Neural progenitor cell (in vitro differentiated cells): Measurements from ENCODE around the gene HSDL2. TPM values are rescaled to one million over a fixed set of nuclear protein-coding genes. Genes with fewer than 3 reads are reported as not detected.
"Not testable (repeated sequence)": the region's sequence is repeated elsewhere in the genome, so short reads cannot be mapped to it uniquely, and the experiment has no call there.

Experiments
- DNase-seq: peaks from one replicate; pipeline ENCODE4 v3.0.0-alpha.2; 2016; ENCODE audit warnings: low spot score
- H2AFZ ChIP-seq: fragments of 200-600 bp; sonication (generic); replicated peaks from 2 replicates; pipeline ENCODE4 v1.6.1; 2016; ENCODE audit warnings: antibody characterized with exemption
- H3F3A ChIP-seq: fragments of 200-600 bp; sonication (generic); 2 replicates; pipeline ENCODE4 v1.6.1; 2016; ENCODE audit warnings: antibody characterized with exemption, low read depth
- H3K27ac ChIP-seq: fragments of 200-600 bp; sonication (generic); 2 replicates; pipeline ENCODE4 v1.5.1; 2016; ENCODE audit warnings: mild to moderate bottlenecking
- H3K27me3 ChIP-seq: fragments of 200-600 bp; sonication (generic); 2 replicates; pipeline ENCODE4 v1.6.1; 2016; ENCODE audit warnings: mild to moderate bottlenecking, moderate library complexity
- H3K36me3 ChIP-seq: fragments of 200-600 bp; sonication (generic); 2 replicates; pipeline ENCODE4 v1.5.1; 2016
- H3K4me1 ChIP-seq: fragments of 200-600 bp; sonication (generic); 2 replicates; pipeline ENCODE4 v1.6.1; 2016; ENCODE audit warnings: mixed run types
- H3K4me2 ChIP-seq: fragments of 200-600 bp; sonication (generic); 2 replicates; pipeline ENCODE4 v1.6.1; 2016
- H3K4me3 ChIP-seq: fragments of 200-600 bp; sonication (generic); 2 replicates; pipeline ENCODE4 v1.5.1; 2016
- H3K79me2 ChIP-seq: fragments of 200-600 bp; sonication (generic); 2 replicates; pipeline ENCODE4 v1.6.1; 2016; ENCODE audit warnings: low read depth
- H3K9ac ChIP-seq: fragments of 200-600 bp; sonication (generic); 2 replicates; pipeline ENCODE4 v1.6.1; 2016
- H3K9me3 ChIP-seq: fragments of 200-600 bp; sonication (generic); 2 replicates; pipeline ENCODE4 v1.5.1; 2016; ENCODE audit warnings: low read depth
- H4K20me1 ChIP-seq: fragments of 200-600 bp; sonication (generic); 2 replicates; pipeline ENCODE4 v1.6.1; 2016; ENCODE audit warnings: low read depth
- H3K27ac Mint-ChIP-seq: 3 replicates; pipeline ENCODE4 v1.8.0; 2021; ENCODE audit warnings: mixed read lengths
- H3K27me3 Mint-ChIP-seq: 2 replicates; pipeline ENCODE4 v1.8.0; 2022; ENCODE audit warnings: low read depth, mild to moderate bottlenecking, inconsistent platforms, moderate library complexity, mixed read lengths; ENCODE audit not compliant: insufficient read depth
- H3K36me3 Mint-ChIP-seq: 3 replicates; pipeline ENCODE4 v1.8.0; 2021; ENCODE audit warnings: mixed read lengths
- H3K4me1 Mint-ChIP-seq: 3 replicates; pipeline ENCODE4 v1.8.0; 2021; ENCODE audit warnings: mixed read lengths
- H3K4me3 Mint-ChIP-seq: 3 replicates; pipeline ENCODE4 v1.8.0; 2021; ENCODE audit warnings: mild to moderate bottlenecking, moderate library complexity, mixed read lengths
- H3K9me3 Mint-ChIP-seq: 3 replicates; pipeline ENCODE4 v1.8.0; 2020; ENCODE audit warnings: mixed read lengths
- EZH2 ChIP-seq: fragments of 200-600 bp; sonication (generic); IDR thresholded peaks from 2 replicates; pipeline ENCODE4 v1.6.1; 2017; ENCODE audit warnings: antibody characterized with exemption, mild to moderate bottlenecking, moderate library complexity
- EZH2phosphoT487 ChIP-seq: fragments of 200-600 bp; sonication (generic); IDR thresholded peaks from 2 replicates; pipeline ENCODE4 v1.6.1; 2017; ENCODE audit warnings: antibody characterized with exemption
- total RNA-seq: library from RNA; depleted of rRNA; stranded (reverse); fragments of >200 nt; gene quantifications from 2 replicates; pipeline ENCODE4 v1.2.3, GENCODE V29; 2015; ENCODE audit warnings: low replicate concordance
- TF ChIP-seq, protein P1 (sequence below): fragments of 200-600 bp; sonication (generic); IDR thresholded peaks from 2 replicates; pipeline ENCODE4 v1.5.1; 2017; ENCODE audit warnings: antibody characterized with exemption, mild to moderate bottlenecking

Gene HSDL2
- total RNA-seq, 1 donor from 2014 or later, result 23.8 TPM

DNA sequence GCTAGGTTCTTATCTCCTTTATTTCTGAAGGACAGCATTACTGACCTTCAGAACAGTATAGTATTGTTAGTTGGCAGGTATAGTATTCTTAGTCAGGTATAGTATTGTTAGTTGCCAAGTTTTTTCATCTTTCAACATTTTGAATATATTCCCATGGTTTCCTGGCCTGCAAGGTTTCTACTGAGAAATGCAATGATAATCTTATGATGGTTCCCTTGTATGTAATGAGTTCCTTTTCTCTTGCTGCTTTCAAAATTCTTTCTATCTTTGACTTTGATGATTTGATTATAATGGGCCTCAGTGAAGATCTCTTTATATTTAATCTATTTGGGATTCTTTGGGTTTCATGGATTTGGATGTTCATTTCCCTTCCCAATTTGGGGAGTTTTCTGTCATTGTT is 12.4 kb upstream of the HSDL2 start:
- no peak for DNase-seq
- no peak overlapping the region for H3K4me2 ChIP-seq
- H3K9ac ChIP-seq, result no peak overlapping the region
- no peaks in the 10 kb centered on the region for H3K79me2 ChIP-seq
- H3K9me3 ChIP-seq, result no peaks in the 10 kb centered on the region
- no peak overlapping the region for H2AFZ ChIP-seq
- H3K4me1 ChIP-seq, result no peaks in the 10 kb centered on the region
- no peak overlapping the region for H3K4me3 Mint-ChIP-seq
- H3K36me3 Mint-ChIP-seq, result peaks cover 7% of the 10 kb centered on the region
- peaks cover 39% of the 10 kb centered on the region for H3K9me3 Mint-ChIP-seq
- no peak for TF ChIP-seq EZH2
- no peak for TF ChIP-seq EZH2phosphoT487
- TF ChIP-seq, protein P1, sequence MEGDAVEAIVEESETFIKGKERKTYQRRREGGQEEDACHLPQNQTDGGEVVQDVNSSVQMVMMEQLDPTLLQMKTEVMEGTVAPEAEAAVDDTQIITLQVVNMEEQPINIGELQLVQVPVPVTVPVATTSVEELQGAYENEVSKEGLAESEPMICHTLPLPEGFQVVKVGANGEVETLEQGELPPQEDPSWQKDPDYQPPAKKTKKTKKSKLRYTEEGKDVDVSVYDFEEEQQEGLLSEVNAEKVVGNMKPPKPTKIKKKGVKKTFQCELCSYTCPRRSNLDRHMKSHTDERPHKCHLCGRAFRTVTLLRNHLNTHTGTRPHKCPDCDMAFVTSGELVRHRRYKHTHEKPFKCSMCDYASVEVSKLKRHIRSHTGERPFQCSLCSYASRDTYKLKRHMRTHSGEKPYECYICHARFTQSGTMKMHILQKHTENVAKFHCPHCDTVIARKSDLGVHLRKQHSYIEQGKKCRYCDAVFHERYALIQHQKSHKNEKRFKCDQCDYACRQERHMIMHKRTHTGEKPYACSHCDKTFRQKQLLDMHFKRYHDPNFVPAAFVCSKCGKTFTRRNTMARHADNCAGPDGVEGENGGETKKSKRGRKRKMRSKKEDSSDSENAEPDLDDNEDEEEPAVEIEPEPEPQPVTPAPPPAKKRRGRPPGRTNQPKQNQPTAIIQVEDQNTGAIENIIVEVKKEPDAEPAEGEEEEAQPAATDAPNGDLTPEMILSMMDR, result no peak
- H3K36me3 ChIP-seq, result no peaks in the 10 kb centered on the region
- H3K27ac ChIP-seq, result no peak overlapping the region
- H3K4me3 ChIP-seq, result no peak overlapping the region
- no peaks in the 10 kb centered on the region for H3K27me3 Mint-ChIP-seq
- no peaks in the 10 kb centered on the region for H3K4me1 Mint-ChIP-seq
- H3F3A ChIP-seq, result no peaks in the 10 kb centered on the region
- H3K27me3 ChIP-seq, result no peaks in the 10 kb centered on the region
- H3K27ac Mint-ChIP-seq, result no peak overlapping the region
- H4K20me1 ChIP-seq, result no peaks in the 10 kb centered on the region

DNA sequence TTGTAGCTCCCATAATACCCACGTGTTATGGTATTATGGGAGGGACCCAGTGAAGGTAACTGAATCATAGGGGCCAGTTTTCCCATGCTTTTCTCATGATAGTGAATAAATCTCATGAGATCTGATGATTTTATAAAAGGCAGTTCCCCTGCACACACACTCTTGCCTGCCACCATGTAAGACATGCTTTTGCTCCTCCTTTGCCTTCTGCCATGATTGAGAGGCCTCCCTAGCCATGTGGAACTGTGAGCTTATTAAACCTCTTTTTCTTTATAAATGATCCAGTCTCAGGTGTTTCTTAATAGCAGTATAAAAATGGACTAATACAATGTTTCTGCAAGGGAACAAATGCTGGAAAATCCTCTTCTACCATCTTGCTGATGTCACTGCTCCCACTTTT is 10.1 kb upstream of the HSDL2 start:
- H3K36me3 Mint-ChIP-seq, result peaks cover 15% of the 10 kb centered on the region
- TF ChIP-seq EZH2 (no peak), EZH2phosphoT487 (no peak)
- TF ChIP-seq, protein P1, result no peak
- no peaks in the 10 kb centered on the region for H3K36me3 ChIP-seq
- H3K4me1 ChIP-seq, result no peaks in the 10 kb centered on the region
- H3K9me3 Mint-ChIP-seq, result peaks cover 46% of the 10 kb centered on the region
- no peak overlapping the region for H3K9ac ChIP-seq
- H3K4me2 ChIP-seq, result no peak overlapping the region
- no peak overlapping the region for H3K27ac Mint-ChIP-seq
- no peaks in the 10 kb centered on the region for H4K20me1 ChIP-seq
- H2AFZ ChIP-seq, result no peak overlapping the region
- DNase-seq, result no peak
- H3K4me1 Mint-ChIP-seq, result no peaks in the 10 kb centered on the region
- H3K79me2 ChIP-seq, result no peaks in the 10 kb centered on the region
- H3K4me3 Mint-ChIP-seq, result no peak overlapping the region
- H3K27ac ChIP-seq, result no peak overlapping the region
- H3K27me3 Mint-ChIP-seq, result no peaks in the 10 kb centered on the region
- H3K4me3 ChIP-seq, result no peak overlapping the region
- no peaks in the 10 kb centered on the region for H3F3A ChIP-seq
- H3K9me3 ChIP-seq, result no peaks in the 10 kb centered on the region
- H3K27me3 ChIP-seq, result no peaks in the 10 kb centered on the region

DNA sequence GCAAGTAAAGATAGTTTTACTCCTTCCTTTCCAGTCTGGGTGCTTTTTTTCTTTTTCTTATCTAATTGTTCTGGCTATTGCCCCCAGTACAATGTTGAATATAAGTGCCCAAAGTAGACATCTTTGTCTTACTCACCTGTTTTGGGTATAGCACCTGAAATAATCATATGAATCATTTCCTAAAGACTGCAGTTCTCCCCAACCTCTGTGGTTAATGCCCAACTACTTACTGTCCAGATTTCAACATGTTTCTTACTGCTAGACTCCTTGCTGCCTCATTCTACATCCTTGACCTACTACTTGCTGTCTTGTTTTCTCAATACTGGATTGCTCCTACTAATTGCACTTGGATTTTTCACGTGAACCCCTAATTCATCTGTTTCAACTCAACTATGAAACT is 8.8 kb upstream of the HSDL2 start:
- Histone ChIP-seq H2AFZ (no peak overlapping the region), H3F3A (no peaks in the 10 kb centered on the region), H3K36me3 (no peaks in the 10 kb centered on the region), H3K27me3 (no peaks in the 10 kb centered on the region), H3K9ac (no peak overlapping the region), H3K27ac (no peak overlapping the region), H3K9me3 (no peaks in the 10 kb centered on the region), H3K4me1 (no peaks in the 10 kb centered on the region), H3K4me2 (no peak overlapping the region), H3K79me2 (no peaks in the 10 kb centered on the region), H3K4me3 (no peak overlapping the region), H4K20me1 (no peaks in the 10 kb centered on the region)
- H3K36me3 Mint-ChIP-seq, result peaks cover 22% of the 10 kb centered on the region
- H3K27me3 Mint-ChIP-seq, result no peaks in the 10 kb centered on the region
- peaks cover 46% of the 10 kb centered on the region for H3K9me3 Mint-ChIP-seq
- DNase-seq, result no peak
- no peak overlapping the region for H3K4me3 Mint-ChIP-seq
- H3K4me1 Mint-ChIP-seq, result no peaks in the 10 kb centered on the region
- TF ChIP-seq EZH2, result no peak
- no peak for TF ChIP-seq EZH2phosphoT487
- TF ChIP-seq, protein P1, result no peak
- no peak overlapping the region for H3K27ac Mint-ChIP-seq

DNA sequence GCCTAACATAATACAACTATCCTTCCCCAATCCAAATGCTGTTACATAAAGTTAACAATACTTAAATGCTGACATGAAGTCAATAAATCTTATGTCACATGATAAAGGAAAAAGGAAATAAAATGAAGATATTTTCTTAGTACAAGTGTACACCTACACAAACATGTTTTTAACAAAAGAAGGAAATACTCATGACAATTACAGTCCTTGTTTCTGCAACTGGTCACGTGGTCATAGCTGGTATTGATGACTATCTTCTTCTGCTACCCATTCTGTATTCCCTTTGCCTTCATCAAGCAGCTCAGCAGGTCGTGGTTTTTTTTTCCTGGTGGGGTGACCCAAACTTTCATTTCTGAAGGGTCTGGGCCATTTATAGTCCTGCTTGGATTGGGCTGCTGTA is 6.2 kb upstream of the HSDL2 start:
- H4K20me1 ChIP-seq, H3K27me3 ChIP-seq, H3F3A ChIP-seq, H2AFZ ChIP-seq, H3K9ac ChIP-seq, H3K4me3 Mint-ChIP-seq, DNase-seq, H3K27ac Mint-ChIP-seq, H3K4me1 Mint-ChIP-seq, H3K27me3 Mint-ChIP-seq, H3K36me3 ChIP-seq, H3K27ac ChIP-seq, H3K9me3 ChIP-seq, H3K4me3 ChIP-seq, H3K4me2 ChIP-seq: not testable (repeated sequence)
- Histone ChIP-seq H3K4me1 (peaks cover 12% of the 10 kb centered on the region), H3K79me2 (peaks cover 11% of the 10 kb centered on the region)
- Mint-ChIP-seq H3K36me3 (peaks cover 30% of the 10 kb centered on the region), H3K9me3 (peaks cover 49% of the 10 kb centered on the region)

DNA sequence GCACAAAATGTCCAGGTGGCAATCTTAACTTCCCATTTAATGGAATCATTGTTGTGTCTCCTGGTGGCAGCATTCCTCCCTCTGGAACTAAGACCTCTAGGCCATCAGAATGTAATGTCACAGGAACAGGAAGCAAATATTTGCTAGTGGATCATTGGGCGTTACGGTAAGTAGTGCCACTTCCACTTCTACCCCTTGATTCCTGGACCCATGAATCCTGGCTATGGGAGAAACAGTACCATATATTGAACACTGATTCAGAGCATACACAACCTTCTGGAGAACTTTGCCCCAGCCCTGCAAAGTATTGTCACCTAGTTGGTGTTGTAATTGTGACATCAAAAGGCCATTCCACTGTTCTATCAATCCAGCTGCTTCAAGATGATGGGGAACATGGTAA is 5.7 kb upstream of the HSDL2 start:
- not testable (repeated sequence) for H3K9ac ChIP-seq, H3F3A ChIP-seq, H3K27me3 Mint-ChIP-seq, H3K36me3 ChIP-seq, H3K9me3 ChIP-seq, H3K27me3 ChIP-seq, H3K27ac Mint-ChIP-seq, H3K4me3 ChIP-seq, H3K4me2 ChIP-seq, H3K27ac ChIP-seq, H2AFZ ChIP-seq, DNase-seq, H4K20me1 ChIP-seq, H3K4me3 Mint-ChIP-seq
- Histone ChIP-seq H3K4me1 (peaks cover 13% of the 10 kb centered on the region), H3K79me2 (peaks cover 12% of the 10 kb centered on the region)
- Mint-ChIP-seq H3K36me3 (peaks cover 31% of the 10 kb centered on the region), H3K9me3 (peaks cover 49% of the 10 kb centered on the region), H3K4me1 (peaks cover 15% of the 10 kb centered on the region)
